SH-SY5Y (cell line): ENCODE results near the gene NOCT.

Experiments used
- GATA2 ChIP-seq: IDR thresholded peaks from 2 replicates; pipeline ENCODE4 v1.6.1; 2011; ENCODE audit warnings: mild to moderate bottlenecking, low read depth, low read length
- GATA3 ChIP-seq: IDR thresholded peaks from 2 replicates; pipeline ENCODE4 v1.6.1; 2011; ENCODE audit warnings: low read depth, mild to moderate bottlenecking, low read length, moderate library complexity

The NOCT gene

GRCh38 chr4:139005774-139006173, 9.8 kb upstream of the NOCT start:
- no peak for TF ChIP-seq GATA3
- TF ChIP-seq GATA2, result no peak

DNA sequence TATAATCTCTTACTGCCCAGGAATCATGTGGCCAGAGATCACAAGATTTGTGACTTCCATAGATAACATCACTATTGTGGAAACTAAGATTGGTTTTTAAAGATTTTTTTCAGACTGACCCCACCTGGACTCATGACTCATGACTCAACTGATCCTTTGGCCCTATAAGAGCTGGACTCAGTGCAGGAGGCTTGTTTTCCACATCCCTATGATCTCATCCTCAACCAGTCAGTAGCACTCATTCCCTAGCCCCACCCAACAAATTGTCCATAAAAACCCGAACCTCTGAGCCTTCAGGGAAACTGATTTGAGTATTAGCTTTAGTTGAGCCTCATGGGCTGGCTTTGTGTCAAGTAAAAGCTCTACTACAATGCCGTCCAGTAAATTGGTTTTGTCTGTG, 7.9 kb upstream of the NOCT start:
- TF ChIP-seq GATA3 (no peak), GATA2 (no peak)

GRCh38 chr4:139009702-139010101, 5.9 kb upstream of the NOCT start:
- TF ChIP-seq GATA3, result no peak
- no peak for TF ChIP-seq GATA2

DNA sequence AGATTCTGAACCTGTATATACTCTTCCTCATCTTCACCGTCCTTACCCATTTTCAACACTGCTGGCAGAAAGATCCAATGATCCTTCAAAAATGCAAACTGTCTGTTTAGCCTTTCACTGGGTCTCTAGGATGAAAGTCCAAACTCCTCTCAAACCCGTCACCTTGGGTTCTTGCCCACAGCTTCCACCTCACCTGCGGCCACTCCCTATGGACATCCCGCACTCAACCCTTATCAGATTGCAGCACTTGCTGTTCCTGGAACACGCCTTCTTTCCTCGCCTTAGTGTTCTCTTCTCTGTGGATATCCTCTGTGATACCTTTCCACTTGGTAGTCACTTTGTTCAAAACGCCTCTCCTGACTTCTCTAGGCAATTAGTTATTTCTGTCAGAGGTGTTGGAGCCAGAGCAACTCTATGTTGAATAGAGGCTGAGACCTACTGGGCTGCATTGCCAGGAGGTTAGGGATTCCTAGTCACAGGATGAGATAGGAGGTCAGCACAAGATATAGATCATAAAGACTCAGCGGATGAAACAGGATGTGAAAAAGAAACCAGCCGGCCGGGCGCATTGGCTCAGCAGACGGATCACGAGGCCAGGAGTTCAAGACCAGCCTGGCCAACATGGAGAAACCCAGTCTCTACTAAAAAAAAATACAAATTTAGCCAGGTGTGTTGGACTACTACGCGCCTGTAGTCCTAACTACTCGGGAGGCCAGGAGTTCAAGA, 4.2 kb upstream of the NOCT start:
- TF ChIP-seq GATA3 (no peak), GATA2 (no peak)

- TF ChIP-seq GATA3, result no peak
- TF ChIP-seq GATA2, result no peak
Observed at GRCh38 chr4:139014371-139015268, 961 bp upstream of the NOCT start.

GRCh38 chr4:139015948-139016471, 429 bp downstream of the NOCT start:
- TF ChIP-seq GATA3 (no peak), GATA2 (no peak)

DNA sequence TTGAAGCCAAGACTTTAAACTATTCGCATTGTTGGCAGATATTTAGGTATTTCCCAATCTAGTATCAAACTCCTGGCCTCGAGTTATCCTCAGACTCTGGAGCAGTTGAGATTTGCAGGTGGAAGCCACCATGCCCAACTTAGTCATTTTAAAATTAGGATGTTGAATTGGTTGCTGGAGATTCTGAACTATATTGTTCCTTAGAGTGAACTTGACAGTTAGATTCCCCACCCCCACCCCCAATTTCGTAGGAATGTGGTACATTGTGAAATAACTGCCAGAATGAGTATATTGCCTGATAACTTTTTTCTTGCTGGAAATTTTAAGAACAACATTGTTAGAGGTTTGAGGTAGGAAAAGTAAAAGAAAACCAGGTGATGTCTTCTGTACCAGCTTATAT, 2.3 kb downstream of the NOCT start:
- no peak for TF ChIP-seq GATA3
- TF ChIP-seq GATA2, result no peak

DNA sequence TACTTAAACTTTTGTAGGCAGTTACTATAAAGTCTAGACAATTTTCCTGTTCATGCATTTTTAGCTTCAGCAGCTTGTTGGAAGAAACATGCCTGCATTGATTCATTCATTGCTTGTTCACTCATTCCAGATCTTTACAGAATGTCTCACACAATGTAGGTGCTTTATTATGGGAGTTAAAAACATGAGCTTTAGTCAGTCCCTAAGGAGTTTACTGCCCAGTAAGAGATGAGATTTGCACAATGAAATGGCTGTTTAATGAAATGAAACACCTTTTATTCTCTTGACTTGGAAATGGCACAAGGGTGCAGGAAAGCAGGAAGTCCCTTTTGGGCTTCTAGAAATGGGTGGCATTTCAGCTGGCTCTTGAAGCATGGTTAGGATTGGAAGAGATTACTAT, 2.9 kb downstream of the NOCT start:
- no peak for TF ChIP-seq GATA2
- TF ChIP-seq GATA3, result no peak

GRCh38 chr4:139018971-139019758, 3.6 kb downstream of the NOCT start:
- peak; percentile 93 for TF ChIP-seq GATA2
- TF ChIP-seq GATA3, result peak; percentile 89

DNA sequence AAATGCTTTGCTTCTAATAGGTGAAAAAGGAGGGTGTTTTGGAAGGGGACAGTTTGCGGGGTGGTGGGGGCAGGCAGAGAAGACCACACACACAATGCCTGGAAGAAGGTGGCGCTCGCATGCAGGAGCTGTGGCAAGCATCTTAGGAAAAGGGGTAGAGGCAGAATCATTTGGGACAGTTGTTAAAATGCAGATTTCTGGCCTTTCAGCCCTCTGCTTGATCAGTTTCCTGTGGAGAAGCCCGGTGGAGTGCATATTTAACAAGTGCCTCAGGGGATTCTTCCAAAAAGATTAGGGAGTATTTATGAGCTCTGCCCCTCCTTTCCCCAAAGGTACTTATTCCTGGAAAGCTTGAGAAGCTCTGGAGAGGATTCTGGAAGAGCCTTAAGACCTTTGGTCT, 4.8 kb downstream of the NOCT start:
- TF ChIP-seq GATA2, result no peak
- no peak for TF ChIP-seq GATA3

- TF ChIP-seq GATA2 (no peak), GATA3 (no peak)
Observed at GRCh38 chr4:139022835-139023234, 7.3 kb downstream of the NOCT start.

- no peak for TF ChIP-seq GATA3
- TF ChIP-seq GATA2, result no peak
Observed at GRCh38 chr4:139024686-139025085, 9.1 kb downstream of the NOCT start.

GRCh38 chr4:139025841-139026240, 10.3 kb downstream of the NOCT start:
- no peak for TF ChIP-seq GATA2
- TF ChIP-seq GATA3, result no peak

DNA sequence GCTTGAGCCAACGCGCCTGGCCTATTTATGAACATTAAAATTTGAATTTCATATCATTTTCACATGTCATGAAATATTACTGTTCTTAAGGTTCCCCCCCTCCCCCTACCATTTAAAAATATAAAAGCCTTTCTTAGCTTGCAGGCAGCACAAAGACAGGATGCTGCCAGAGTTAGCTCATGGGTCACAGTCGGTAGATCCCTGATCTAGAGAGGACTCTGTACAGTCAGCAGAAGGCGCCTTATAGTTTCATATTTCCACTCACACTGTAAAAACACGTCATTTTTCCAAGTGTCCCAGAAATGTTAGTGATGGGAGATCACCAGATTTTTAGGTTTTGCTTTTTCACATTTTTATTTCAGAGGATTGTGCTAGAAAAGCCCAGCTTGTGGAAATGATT, 12.2 kb downstream of the NOCT start:
- TF ChIP-seq GATA2 (no peak), GATA3 (no peak)

DNA sequence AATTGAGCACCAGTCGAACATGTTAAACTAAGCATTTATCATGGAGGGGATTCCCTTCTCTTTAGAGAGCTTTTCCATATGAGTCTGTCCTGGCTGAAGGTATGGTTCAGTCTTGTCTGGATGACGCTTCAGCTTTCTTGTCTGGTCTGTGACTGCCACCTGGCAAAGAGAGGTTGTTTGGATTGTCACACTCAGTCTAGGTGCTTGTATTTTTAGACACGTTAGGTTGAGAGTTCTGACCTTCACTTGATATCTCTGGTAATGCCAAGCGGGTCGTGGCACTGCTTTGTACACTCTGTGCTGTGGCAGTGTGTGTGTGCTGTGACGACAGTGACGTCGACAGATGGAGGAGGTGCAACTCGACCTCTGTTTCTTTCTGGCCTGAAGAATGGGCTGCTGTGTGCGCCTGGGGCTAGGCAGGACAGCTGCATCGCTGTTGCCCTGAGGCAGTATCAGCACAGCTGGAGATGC, 12.6 kb downstream of the NOCT start:
- TF ChIP-seq GATA3 (no peak), GATA2 (no peak)
